Stimulated activated CD4-positive, alpha-beta T cell treated with anti-CD3 and anti-CD28 coated beads, TNF-alpha, amount 100 ng/mL, for 48 hours (primary cell): ENCODE results near the gene RBM12.

Experiments used
- DNase-seq, 3 donors: peaks; one replicate each; pipeline ENCODE4 v3.0.0-alpha.2; 2020; ENCODE audit warnings: low read depth in 3 of 3

RBM12 gene

DNA sequence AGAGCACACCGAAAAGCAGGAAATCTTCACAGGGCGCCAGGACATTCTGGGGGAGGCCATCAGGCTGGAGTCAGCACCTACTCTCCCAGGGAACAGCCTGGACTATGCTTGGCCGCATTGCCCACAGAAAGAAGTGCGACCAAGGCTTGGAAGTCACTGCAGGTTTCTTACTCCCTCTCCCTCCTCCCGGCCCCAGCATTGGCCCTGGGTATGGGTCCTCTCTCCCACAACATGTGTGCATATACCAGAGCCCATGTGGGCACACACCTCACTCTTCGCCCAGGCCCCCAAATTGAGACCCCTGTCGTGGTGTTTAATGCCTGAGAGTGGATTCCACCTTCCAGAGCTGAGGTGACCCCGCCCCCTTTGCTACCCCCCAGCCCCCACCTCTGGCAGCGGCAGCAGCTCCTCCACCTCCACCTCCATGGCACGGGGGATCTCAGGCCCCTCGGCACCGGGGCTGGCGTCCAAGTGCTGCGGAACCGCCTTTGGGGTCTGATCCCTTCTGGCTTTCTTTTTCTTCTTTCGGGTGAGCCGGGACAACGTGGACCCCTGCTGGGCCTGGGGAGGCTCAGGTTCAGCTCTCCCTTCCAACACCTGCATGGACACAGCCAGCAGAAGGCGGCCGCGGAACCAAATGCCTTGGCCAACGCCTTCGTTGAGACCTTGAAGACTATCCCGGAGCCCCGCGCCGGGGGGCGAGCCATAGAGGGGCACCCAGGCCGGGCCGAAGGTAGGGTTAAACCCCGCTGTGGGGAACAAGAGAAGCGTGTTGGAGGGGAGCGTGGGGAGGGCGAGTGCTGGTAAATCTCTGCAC is 64.3 kb downstream of the RBM12 start:
- no peak for DNase-seq

GRCh38 chr20:35599776-35600120 is 65.0 kb downstream of the RBM12 start:
- DNase-seq = no peak
